ENCODE measurements around the gene PCDHGA9. TPM values are rescaled to one million over a fixed set of nuclear protein-coding genes. Genes with fewer than 3 reads are reported as not detected.
A peak's percentile ranks its signal among the peaks of the same experiment; 100 is the strongest.
"Not testable (repeated sequence)": the region's sequence is repeated elsewhere in the genome, so short reads cannot be mapped to it uniquely, and the experiment has no call there.

PCDHGA9 gene
- total RNA-seq, result 1.4 and 2.4 TPM in 2 replicates

- DNase-seq (ENCODE audit: low read depth in 2 of 2), result peak in 1 of 2 donors; percentile 37
These were observed at the start of gene PCDHGA9 for GRCh38 chr5:141402553-141403243. Gene PCDHGA9, plus strand, starts transcription at chr5:141402778. Its CDS starts 175 bp downstream, at chr5:141402953.

DNA sequence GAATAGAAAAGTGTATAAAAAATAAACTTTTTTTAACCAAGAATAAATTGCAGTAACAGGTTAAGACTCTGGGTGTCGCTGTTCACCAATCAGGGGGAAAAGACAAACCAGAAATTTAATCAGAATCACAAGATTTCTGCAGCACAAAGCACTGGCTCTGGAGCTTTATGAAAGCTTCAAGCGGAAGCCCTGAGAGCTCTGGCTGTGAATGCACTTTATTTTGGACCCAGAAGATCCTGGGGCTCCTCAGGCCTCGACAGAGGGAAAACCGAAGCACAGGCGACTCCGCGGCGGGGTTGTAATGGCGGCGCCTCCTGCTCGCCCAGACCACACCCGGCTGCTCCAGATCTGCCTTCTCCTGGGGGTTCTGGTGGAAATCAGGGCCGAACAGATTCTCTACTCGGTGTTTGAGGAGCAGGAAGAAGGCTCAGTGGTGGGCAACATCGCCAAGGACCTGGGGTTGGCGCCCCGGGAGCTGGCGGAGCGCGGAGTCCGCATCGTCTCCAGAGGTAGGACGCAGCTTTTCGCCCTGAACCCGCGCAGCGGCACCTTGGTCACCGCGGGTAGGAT lies 47.6 kb upstream of the PCDHGA9 start, which contains the start of gene PCDHGA4:
Gene PCDHGA4 (plus strand): TSS at position 122 of the 570 bp plus-strand sequence. CDS start 87 bp downstream, at position 209.
- DNase-seq (ENCODE audit: low read depth in 2 of 2), result peak in 1 of 2 donors; percentile 25

DNA sequence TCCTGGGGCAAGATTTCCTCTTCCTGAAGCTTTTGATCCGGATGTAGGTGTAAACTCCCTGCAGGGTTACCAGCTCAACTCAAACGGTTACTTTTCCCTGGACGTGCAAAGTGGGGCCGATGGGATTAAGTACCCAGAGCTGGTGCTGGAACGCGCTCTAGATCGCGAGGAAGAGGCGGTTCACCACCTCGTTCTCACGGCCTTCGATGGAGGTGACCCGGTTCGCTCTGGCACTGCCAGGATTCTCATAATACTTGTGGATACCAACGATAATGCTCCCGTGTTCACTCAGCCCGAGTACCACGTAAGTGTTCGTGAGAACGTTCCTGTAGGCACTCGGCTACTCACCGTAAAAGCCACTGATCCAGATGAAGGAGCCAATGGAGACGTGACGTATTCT lies 46.9 kb upstream of the PCDHGA9 start:
- no peak for DNase-seq (ENCODE audit: low read depth in 2 of 2)

GRCh38 chr5:141356133-141356532 lies 46.4 kb upstream of the PCDHGA9 start:
- DNase-seq (ENCODE audit: low read depth in 2 of 2), result no peak

DNA sequence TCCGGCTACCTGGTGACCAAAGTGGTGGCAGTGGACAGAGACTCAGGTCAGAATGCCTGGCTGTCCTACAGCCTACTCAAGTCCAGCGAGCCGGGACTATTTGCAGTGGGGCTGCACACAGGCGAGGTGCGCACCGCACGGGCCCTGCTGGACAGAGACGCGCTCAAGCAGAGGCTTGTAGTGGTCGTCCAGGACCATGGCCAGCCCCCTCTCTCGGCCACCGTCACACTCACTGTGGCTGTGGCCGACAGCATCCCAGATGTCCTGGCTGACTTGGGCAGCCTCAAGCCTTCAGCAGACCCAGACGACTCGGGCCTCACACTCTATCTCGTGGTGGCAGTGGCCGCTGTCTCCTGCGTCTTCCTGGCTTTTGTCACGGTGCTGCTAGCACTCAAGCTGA lies 45.6 kb upstream of the PCDHGA9 start:
- no peak for DNase-seq (ENCODE audit: low read depth in 2 of 2)

- DNase-seq (ENCODE audit: low read depth in 2 of 2), result peak in 1 of 2 donors; percentile 53
These were observed 42.7 kb upstream of the PCDHGA9 start, which contains the start of gene PCDHGB2 for GRCh38 chr5:141359790-141360426. Gene PCDHGB2, plus strand, starts transcription at chr5:141359994. Its CDS starts 142 bp downstream, at chr5:141360136.

GRCh38 chr5:141360685-141361084 lies 41.9 kb upstream of the PCDHGA9 start:
- no peak for DNase-seq (ENCODE audit: low read depth in 2 of 2)

DNA sequence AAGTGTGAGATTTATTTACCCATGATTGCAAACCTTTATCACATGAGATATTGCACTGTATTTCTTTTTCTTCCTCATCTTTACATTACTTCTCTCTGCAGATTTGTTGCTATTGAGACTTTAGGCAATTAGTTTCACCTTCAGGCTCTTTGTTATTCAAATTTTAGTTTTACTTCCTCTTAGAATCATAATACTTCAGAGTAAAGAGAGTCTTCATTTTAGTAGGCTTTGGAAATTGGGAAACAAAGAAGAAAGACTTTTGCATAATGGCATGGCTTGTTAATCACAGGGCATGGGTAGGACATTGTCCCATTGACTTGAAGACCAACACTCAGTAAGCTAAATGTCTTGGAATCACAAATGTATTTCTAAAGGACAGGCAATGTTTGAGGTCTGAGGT lies 39.9 kb upstream of the PCDHGA9 start:
- no peak for DNase-seq (ENCODE audit: low read depth in 2 of 2)

DNA sequence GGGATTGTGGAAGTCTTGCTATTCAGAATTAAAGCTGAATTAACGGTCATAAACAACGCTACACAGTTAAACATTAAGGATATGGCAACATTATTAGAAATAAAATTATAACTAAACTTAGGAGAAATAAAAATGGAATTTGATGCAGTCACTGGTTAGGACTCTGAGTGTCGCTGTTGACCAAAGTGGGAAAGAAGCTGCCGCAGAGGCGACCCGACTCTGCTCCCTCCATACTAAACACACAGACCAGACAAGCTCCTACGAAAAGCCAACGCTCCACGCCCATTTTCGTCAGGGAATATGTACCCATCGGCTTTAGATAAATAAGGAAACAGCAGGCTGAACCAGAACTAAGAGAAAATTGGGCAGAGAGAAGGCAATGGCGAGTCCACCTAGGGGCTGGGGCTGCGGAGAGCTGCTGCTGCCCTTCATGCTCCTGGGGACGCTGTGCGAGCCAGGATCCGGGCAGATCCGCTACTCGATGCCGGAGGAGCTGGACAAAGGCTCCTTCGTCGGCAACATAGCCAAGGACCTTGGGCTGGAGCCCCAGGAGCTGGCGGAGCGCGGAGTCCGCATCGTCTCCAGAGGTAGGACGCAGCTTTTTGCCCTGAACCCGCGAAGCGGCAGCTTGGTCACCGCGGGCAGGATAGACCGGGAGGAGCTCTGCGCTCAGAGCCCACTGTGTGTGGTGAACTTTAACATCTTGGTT lies 38.5 kb upstream of the PCDHGA9 start, which contains the start of gene PCDHGA5:
Gene PCDHGA5 (plus strand): TSS at position 211 of the 709 bp plus-strand sequence. CDS start 169 bp downstream, at position 380.
- no peak for DNase-seq (ENCODE audit: low read depth in 2 of 2)

- no peak for DNase-seq (ENCODE audit: low read depth in 2 of 2)
These were observed 36.3 kb upstream of the PCDHGA9 start for GRCh38 chr5:141366016-141366896.

DNA sequence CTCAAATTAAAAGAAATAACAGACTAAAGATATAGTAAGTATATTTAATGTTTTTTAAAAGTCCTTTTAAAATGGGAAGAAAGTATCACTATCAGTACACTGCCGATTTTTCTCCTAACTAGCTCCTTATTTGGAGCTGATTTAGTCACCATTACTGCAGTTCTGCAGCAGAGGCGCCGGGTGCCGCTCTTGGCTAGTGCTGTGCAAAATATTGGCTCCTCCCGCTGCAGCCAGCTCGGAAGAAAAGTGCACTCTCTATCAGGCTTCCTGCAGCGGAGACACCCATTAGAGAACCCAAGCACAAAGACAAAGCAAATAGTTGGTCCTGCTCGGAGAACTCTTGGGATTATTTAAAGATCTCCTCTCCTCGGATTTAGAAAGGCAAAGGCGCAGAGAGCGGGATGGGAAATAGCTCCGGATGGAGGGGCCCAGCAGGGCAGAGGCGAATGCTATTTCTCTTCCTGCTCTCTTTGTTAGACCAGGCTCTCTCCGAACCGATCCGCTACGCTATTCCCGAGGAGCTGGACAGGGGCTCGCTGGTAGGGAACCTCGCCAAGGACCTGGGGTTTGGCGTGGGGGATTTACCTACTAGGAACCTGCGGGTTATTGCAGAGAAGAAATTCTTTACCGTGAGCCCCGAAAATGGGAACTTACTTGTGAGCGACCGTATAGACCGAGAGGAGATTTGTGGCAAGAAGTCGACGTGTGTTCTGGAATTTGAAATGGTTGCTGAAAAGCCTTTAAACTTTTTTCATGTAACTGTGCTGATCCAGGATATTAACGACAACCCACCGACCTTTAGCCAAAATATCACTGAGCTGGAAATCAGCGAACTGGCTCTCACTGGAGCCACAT lies 32.4 kb upstream of the PCDHGA9 start, which contains the start of gene PCDHGB3:
Gene PCDHGB3 (plus strand): TSS at position 249 of the 855 bp plus-strand sequence. CDS start 153 bp downstream, at position 402.
- DNase-seq (ENCODE audit: low read depth in 2 of 2), result peak; percentile 38 to 71

DNA sequence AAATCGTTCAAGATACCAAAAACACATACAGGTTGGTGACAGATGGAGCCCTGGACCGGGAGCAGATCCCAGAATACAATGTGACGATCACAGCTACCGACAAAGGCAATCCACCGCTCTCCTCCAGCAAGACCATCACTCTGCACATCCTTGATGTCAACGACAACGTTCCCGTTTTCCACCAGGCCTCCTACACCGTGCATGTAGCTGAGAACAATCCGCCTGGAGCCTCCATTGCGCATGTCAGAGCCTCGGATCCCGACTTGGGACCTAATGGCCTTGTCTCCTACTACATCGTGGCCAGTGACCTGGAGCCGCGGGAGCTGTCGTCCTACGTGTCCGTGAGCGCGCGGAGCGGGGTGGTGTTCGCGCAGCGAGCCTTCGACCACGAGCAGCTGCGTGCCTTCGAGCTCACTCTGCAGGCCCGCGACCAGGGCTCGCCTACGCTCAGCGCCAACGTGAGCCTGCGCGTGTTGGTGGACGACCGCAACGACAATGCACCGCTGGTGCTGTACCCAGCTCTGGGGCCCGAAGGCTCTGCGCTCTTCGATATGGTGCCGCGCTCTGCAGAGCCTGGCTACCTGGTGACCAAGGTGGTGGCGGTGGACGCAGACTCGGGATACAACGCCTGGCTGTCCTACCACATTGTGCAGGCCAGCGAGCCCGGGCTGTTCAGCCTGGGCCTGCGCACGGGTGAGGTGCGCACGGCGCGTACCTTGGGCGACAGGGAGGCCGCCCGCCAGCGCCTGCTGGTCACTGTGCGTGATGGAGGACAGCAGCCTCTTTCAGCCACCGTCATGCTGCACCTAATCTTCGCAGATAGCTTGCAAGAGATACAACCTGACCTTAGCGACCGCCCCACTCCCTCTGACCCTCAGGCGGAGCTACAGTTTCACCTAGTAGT lies 30.8 kb upstream of the PCDHGA9 start:
- no peak for DNase-seq (ENCODE audit: low read depth in 2 of 2)

DNA sequence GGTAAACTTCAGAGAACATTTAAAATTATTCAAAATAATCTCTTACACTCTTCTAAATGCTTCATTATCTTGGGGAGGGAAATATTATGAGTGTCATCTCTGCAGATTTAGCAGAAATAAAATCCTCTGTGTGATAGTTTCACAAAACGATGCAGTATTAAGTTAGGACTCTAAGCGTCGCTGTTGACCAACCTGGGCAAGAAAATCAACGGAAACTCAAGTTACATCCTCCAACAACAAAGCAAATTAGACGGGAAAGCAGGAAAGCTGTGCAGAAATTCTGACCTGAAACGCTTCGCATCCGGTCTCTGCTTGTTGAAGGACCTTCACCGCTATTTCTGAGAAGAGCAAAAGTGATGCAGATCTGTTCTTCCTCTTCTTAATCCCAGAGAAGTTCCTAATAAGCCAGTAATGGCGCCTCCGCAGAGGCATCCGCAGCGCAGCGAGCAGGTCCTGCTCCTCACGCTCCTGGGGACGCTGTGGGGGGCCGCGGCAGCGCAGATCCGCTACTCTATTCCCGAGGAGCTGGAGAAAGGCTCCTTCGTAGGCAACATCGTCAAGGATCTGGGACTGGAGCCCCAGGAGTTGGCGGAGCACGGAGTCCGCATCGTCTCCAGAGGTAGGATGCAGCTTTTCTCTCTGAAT lies 28.8 kb upstream of the PCDHGA9 start, which contains the start of gene PCDHGA6:
Gene PCDHGA6 (plus strand): TSS at position 219 of the 645 bp plus-strand sequence. CDS start 193 bp downstream, at position 412.
- peak in 1 of 2 donors; percentile 42 for DNase-seq (ENCODE audit: low read depth in 2 of 2)

GRCh38 chr5:141374627-141375026 lies 28.0 kb upstream of the PCDHGA9 start:
- no peak for DNase-seq (ENCODE audit: low read depth in 2 of 2)

- DNase-seq (ENCODE audit: low read depth in 2 of 2), result not testable (repeated sequence)
These were observed 27.0 kb upstream of the PCDHGA9 start for GRCh38 chr5:141375444-141376155.

- peak in 1 of 2 donors; percentile 43 for DNase-seq (ENCODE audit: low read depth in 2 of 2)
These were observed 19.9 kb upstream of the PCDHGA9 start, which contains the start of gene PCDHGA7 for GRCh38 chr5:141382469-141383294. Gene PCDHGA7, plus strand, starts transcription at chr5:141382742. Its CDS starts 158 bp downstream, at chr5:141382900.
